ENCODE results near the gene PRKN.

- TF ChIP-seq, protein P1, sequence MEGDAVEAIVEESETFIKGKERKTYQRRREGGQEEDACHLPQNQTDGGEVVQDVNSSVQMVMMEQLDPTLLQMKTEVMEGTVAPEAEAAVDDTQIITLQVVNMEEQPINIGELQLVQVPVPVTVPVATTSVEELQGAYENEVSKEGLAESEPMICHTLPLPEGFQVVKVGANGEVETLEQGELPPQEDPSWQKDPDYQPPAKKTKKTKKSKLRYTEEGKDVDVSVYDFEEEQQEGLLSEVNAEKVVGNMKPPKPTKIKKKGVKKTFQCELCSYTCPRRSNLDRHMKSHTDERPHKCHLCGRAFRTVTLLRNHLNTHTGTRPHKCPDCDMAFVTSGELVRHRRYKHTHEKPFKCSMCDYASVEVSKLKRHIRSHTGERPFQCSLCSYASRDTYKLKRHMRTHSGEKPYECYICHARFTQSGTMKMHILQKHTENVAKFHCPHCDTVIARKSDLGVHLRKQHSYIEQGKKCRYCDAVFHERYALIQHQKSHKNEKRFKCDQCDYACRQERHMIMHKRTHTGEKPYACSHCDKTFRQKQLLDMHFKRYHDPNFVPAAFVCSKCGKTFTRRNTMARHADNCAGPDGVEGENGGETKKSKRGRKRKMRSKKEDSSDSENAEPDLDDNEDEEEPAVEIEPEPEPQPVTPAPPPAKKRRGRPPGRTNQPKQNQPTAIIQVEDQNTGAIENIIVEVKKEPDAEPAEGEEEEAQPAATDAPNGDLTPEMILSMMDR (IDR thresholded peaks at IDR 0.05; ENCODE audit: low read depth, low read length) = no peak
- no peak for TF ChIP-seq EZH2phosphoT487 (IDR thresholded peaks at IDR 0.05; ENCODE audit: low read depth)
These were observed 1319.5 kb downstream of the PRKN start for GRCh38 chr6:161408041-161408440.

Data from OCI-LY3 (cell line).